Measurements from ENCODE around the gene ITCH.
"Not testable (repeated sequence)": the region's sequence is repeated elsewhere in the genome, so short reads cannot be mapped to it uniquely, and the experiment has no call there.

Gene ITCH

GRCh38 chr20:34405247-34405651 is 42.2 kb downstream of the ITCH start:
- not testable (repeated sequence) for H3K27me3 ChIP-seq (ENCODE audit: control insufficient read depth in 1 of 2, insufficient read depth in 2 of 2, low read length in 2 of 2); H3K4me3 ChIP-seq (ENCODE audit: low read depth in 1 of 2, low read length in 2 of 2); H3K36me3 ChIP-seq (ENCODE audit: insufficient read depth, low read length); H3K9ac ChIP-seq (ENCODE audit: low read length); H3K9me3 ChIP-seq (ENCODE audit: low read length); H3K27ac ChIP-seq (ENCODE audit: low read depth, low read length)
- peaks cover 23% of the 10 kb centered on the region for H3K4me1 ChIP-seq (ENCODE audit: insufficient read depth, low read length)

GRCh38 chr20:34405942-34406341 is 42.9 kb downstream of the ITCH start:
- not testable (repeated sequence) for H3K27ac ChIP-seq (ENCODE audit: low read depth, low read length); H3K9ac ChIP-seq (ENCODE audit: low read length); H3K4me3 ChIP-seq (ENCODE audit: low read depth in 1 of 2, low read length in 2 of 2); H3K9me3 ChIP-seq (ENCODE audit: low read length); H3K36me3 ChIP-seq (ENCODE audit: insufficient read depth, low read length); H3K27me3 ChIP-seq (ENCODE audit: control insufficient read depth in 1 of 2, insufficient read depth in 2 of 2, low read length in 2 of 2)
- H3K4me1 ChIP-seq (ENCODE audit: insufficient read depth, low read length): peaks cover 23% of the 10 kb centered on the region

- Histone ChIP-seq H3K27ac (ENCODE audit: low read depth, low read length) (no peak overlapping the region), H3K9ac (ENCODE audit: low read length) (no peak overlapping the region)
Measured at GRCh38 chr20:34407962-34408474, 44.9 kb downstream of the ITCH start.

GRCh38 chr20:34410336-34410735 is 47.3 kb downstream of the ITCH start:
- Histone ChIP-seq H3K4me3 (ENCODE audit: low read depth in 1 of 2, low read length in 2 of 2) (no peak overlapping the region), H3K36me3 (ENCODE audit: insufficient read depth, low read length) (peaks cover 19% of the 10 kb centered on the region), H3K27ac (ENCODE audit: low read depth, low read length) (no peak overlapping the region)

More at GRCh38 chr20:34407962-34408474, 44.9 kb downstream of the ITCH start:
- H3K9me3 ChIP-seq (ENCODE audit: low read length): no peaks in the 10 kb centered on the region
- peaks cover 12% of the 10 kb centered on the region for H3K4me1 ChIP-seq (ENCODE audit: insufficient read depth, low read length)
- H3K27me3 ChIP-seq (ENCODE audit: control insufficient read depth in 1 of 2, insufficient read depth in 2 of 2, low read length in 2 of 2): no peaks in the 10 kb centered on the region
- H3K36me3 ChIP-seq (ENCODE audit: insufficient read depth, low read length): peaks cover 9% of the 10 kb centered on the region
- H3K4me3 ChIP-seq (ENCODE audit: low read depth in 1 of 2, low read length in 2 of 2): no peak overlapping the region

GRCh38 chr20:34412453-34412852 is 49.4 kb downstream of the ITCH start:
- Histone ChIP-seq H3K4me1 (ENCODE audit: insufficient read depth, low read length) (no peaks in the 10 kb centered on the region), H3K4me3 (ENCODE audit: low read depth in 1 of 2, low read length in 2 of 2) (no peak overlapping the region), H3K27ac (ENCODE audit: low read depth, low read length) (no peak overlapping the region), H3K9ac (ENCODE audit: low read length) (no peak overlapping the region), H3K27me3 (ENCODE audit: control insufficient read depth in 1 of 2, insufficient read depth in 2 of 2, low read length in 2 of 2) (no peaks in the 10 kb centered on the region), H3K9me3 (ENCODE audit: low read length) (no peaks in the 10 kb centered on the region), H3K36me3 (ENCODE audit: insufficient read depth, low read length) (peaks cover 22% of the 10 kb centered on the region)

More at GRCh38 chr20:34410336-34410735, 47.3 kb downstream of the ITCH start:
- Histone ChIP-seq H3K27me3 (ENCODE audit: control insufficient read depth in 1 of 2, insufficient read depth in 2 of 2, low read length in 2 of 2) (no peaks in the 10 kb centered on the region), H3K9me3 (ENCODE audit: low read length) (no peaks in the 10 kb centered on the region), H3K4me1 (ENCODE audit: insufficient read depth, low read length) (peaks cover 2% of the 10 kb centered on the region), H3K9ac (ENCODE audit: low read length) (no peak overlapping the region)

GRCh38 chr20:34414525-34414924 is 51.5 kb downstream of the ITCH start:
- H3K4me1 ChIP-seq (ENCODE audit: insufficient read depth, low read length); H3K9ac ChIP-seq (ENCODE audit: low read length); H3K4me3 ChIP-seq (ENCODE audit: low read depth in 1 of 2, low read length in 2 of 2); H3K27ac ChIP-seq (ENCODE audit: low read depth, low read length); H3K27me3 ChIP-seq (ENCODE audit: control insufficient read depth in 1 of 2, insufficient read depth in 2 of 2, low read length in 2 of 2); H3K9me3 ChIP-seq (ENCODE audit: low read length): not testable (repeated sequence)
- peaks cover 23% of the 10 kb centered on the region for H3K36me3 ChIP-seq (ENCODE audit: insufficient read depth, low read length)

GRCh38 chr20:34415079-34415478 is 52.0 kb downstream of the ITCH start:
- no peak overlapping the region for H3K27ac ChIP-seq (ENCODE audit: low read depth, low read length)
- H3K9me3 ChIP-seq (ENCODE audit: low read length): no peaks in the 10 kb centered on the region
- no peak overlapping the region for H3K4me3 ChIP-seq (ENCODE audit: low read depth in 1 of 2, low read length in 2 of 2)
- H3K27me3 ChIP-seq (ENCODE audit: control insufficient read depth in 1 of 2, insufficient read depth in 2 of 2, low read length in 2 of 2): no peaks in the 10 kb centered on the region
- H3K9ac ChIP-seq (ENCODE audit: low read length): no peak overlapping the region
- H3K36me3 ChIP-seq (ENCODE audit: insufficient read depth, low read length): peaks cover 19% of the 10 kb centered on the region
- peaks cover under 1% of the 10 kb centered on the region for H3K4me1 ChIP-seq (ENCODE audit: insufficient read depth, low read length)

GRCh38 chr20:34420146-34420545 is 57.1 kb downstream of the ITCH start:
- H3K27me3 ChIP-seq (ENCODE audit: control insufficient read depth in 1 of 2, insufficient read depth in 2 of 2, low read length in 2 of 2): no peaks in the 10 kb centered on the region
- H3K27ac ChIP-seq (ENCODE audit: low read depth, low read length): no peak overlapping the region
- no peaks in the 10 kb centered on the region for H3K9me3 ChIP-seq (ENCODE audit: low read length)
- H3K9ac ChIP-seq (ENCODE audit: low read length): no peak overlapping the region
- H3K4me1 ChIP-seq (ENCODE audit: insufficient read depth, low read length): peaks cover 4% of the 10 kb centered on the region
- H3K4me3 ChIP-seq (ENCODE audit: low read depth in 1 of 2, low read length in 2 of 2): no peak overlapping the region
- peaks cover 32% of the 10 kb centered on the region for H3K36me3 ChIP-seq (ENCODE audit: insufficient read depth, low read length)

- Histone ChIP-seq H3K36me3 (ENCODE audit: insufficient read depth, low read length) (peaks cover 35% of the 10 kb centered on the region), H3K4me3 (ENCODE audit: low read depth in 1 of 2, low read length in 2 of 2) (no peak overlapping the region), H3K4me1 (ENCODE audit: insufficient read depth, low read length) (peaks cover 4% of the 10 kb centered on the region), H3K9ac (ENCODE audit: low read length) (no peak overlapping the region), H3K27ac (ENCODE audit: low read depth, low read length) (no peak overlapping the region), H3K9me3 (ENCODE audit: low read length) (no peaks in the 10 kb centered on the region), H3K27me3 (ENCODE audit: control insufficient read depth in 1 of 2, insufficient read depth in 2 of 2, low read length in 2 of 2) (no peaks in the 10 kb centered on the region)
Measured at GRCh38 chr20:34420975-34421374, 57.9 kb downstream of the ITCH start.

GRCh38 chr20:34421766-34422466 is 58.8 kb downstream of the ITCH start:
- Histone ChIP-seq H3K36me3 (ENCODE audit: insufficient read depth, low read length) (peaks cover 40% of the 10 kb centered on the region), H3K27ac (ENCODE audit: low read depth, low read length) (no peak overlapping the region)

GRCh38 chr20:34425032-34425690 is 62.1 kb downstream of the ITCH start:
- not testable (repeated sequence) for H3K27me3 ChIP-seq (ENCODE audit: control insufficient read depth in 1 of 2, insufficient read depth in 2 of 2, low read length in 2 of 2); H3K9ac ChIP-seq (ENCODE audit: low read length); H3K9me3 ChIP-seq (ENCODE audit: low read length); H3K4me1 ChIP-seq (ENCODE audit: insufficient read depth, low read length); H3K27ac ChIP-seq (ENCODE audit: low read depth, low read length); H3K4me3 ChIP-seq (ENCODE audit: low read depth in 1 of 2, low read length in 2 of 2)
- peaks cover 34% of the 10 kb centered on the region for H3K36me3 ChIP-seq (ENCODE audit: insufficient read depth, low read length)

More at GRCh38 chr20:34421766-34422466, 58.8 kb downstream of the ITCH start:
- H3K27me3 ChIP-seq (ENCODE audit: control insufficient read depth in 1 of 2, insufficient read depth in 2 of 2, low read length in 2 of 2): no peaks in the 10 kb centered on the region
- H3K9ac ChIP-seq (ENCODE audit: low read length): no peak overlapping the region
- no peak overlapping the region for H3K4me3 ChIP-seq (ENCODE audit: low read depth in 1 of 2, low read length in 2 of 2)
- H3K4me1 ChIP-seq (ENCODE audit: insufficient read depth, low read length): peaks cover 4% of the 10 kb centered on the region
- H3K9me3 ChIP-seq (ENCODE audit: low read length): no peaks in the 10 kb centered on the region

Data from muscle layer of colon (tissue), 2 donors.